22Rv1 (cell line): Measurements from ENCODE around the gene TPK1.
"Not testable (repeated sequence)": the region's sequence is repeated elsewhere in the genome, so short reads cannot be mapped to it uniquely, and the experiment has no call there.

Experiments used
- H3K27ac ChIP-seq: fragments of 450-650 bp; 2 replicates; pipeline ENCODE4 v1.5.1; 2017
- CTCF ChIP-seq: fragments of 450-650 bp; IDR thresholded peaks from 2 replicates; pipeline ENCODE4 v1.5.1; 2017; ENCODE audit warnings: mild to moderate bottlenecking
- ZFX ChIP-seq: fragments of 450-650 bp; IDR thresholded peaks from 2 replicates; pipeline ENCODE4 v1.6.1; 2017; ENCODE audit warnings: antibody characterized with exemption, borderline replicate concordance

Gene TPK1

GRCh38 chr7:144812379-144813283 lies 23.2 kb downstream of the TPK1 start:
- TF ChIP-seq ZFX = no peak
- TF ChIP-seq CTCF = no peak
- no peak overlapping the region for H3K27ac ChIP-seq

GRCh38 chr7:144805627-144806239 lies 30.1 kb downstream of the TPK1 start:
- TF ChIP-seq ZFX (no peak), CTCF (no peak)
- H3K27ac ChIP-seq = no peak overlapping the region

GRCh38 chr7:144800678-144801436 lies 35.0 kb downstream of the TPK1 start:
- not testable (repeated sequence) for H3K27ac ChIP-seq

GRCh38 chr7:144796919-144797318 lies 38.9 kb downstream of the TPK1 start:
- no peak overlapping the region for H3K27ac ChIP-seq
- TF ChIP-seq CTCF (no peak), ZFX (no peak)

GRCh38 chr7:144792050-144792449 lies 43.8 kb downstream of the TPK1 start:
- TF ChIP-seq ZFX = no peak
- TF ChIP-seq CTCF = no peak

GRCh38 chr7:144791488-144791887 lies 44.4 kb downstream of the TPK1 start:
- H3K27ac ChIP-seq = no peak overlapping the region
- TF ChIP-seq CTCF (no peak), ZFX (no peak)

More at GRCh38 chr7:144792050-144792449, 43.8 kb downstream of the TPK1 start:
- H3K27ac ChIP-seq = no peak overlapping the region

- H3K27ac ChIP-seq = no peak overlapping the region
These were observed 48.7 kb downstream of the TPK1 start for GRCh38 chr7:144787127-144787526.

More at GRCh38 chr7:144787127-144787526, 48.7 kb downstream of the TPK1 start:
- TF ChIP-seq ZFX = no peak
- TF ChIP-seq CTCF = no peak
